WTC11 (cell line): ENCODE data around the gene HECTD3. TPM values are rescaled to one million over a fixed set of nuclear protein-coding genes. Genes with fewer than 3 reads are reported as not detected.
A peak's percentile ranks its signal among the peaks of the same experiment; 100 is the strongest.

Experiments
- ATAC-seq: fragments of 200-7000 bp; cut with Tn5 transposase; 2 replicates; pipeline ENCODE4 v1.10.0; 2021; ENCODE audit warnings: mild to moderate bottlenecking, moderate library complexity
- CTCF ChIA-PET: fragments of 300-600 bp; sonication (Branson Sonifier 250); formaldehyde crosslinking; loops from one replicate; lab custom pipeline; 2021; ENCODE audit warnings: antibody characterized with exemption; lab: Charles Lee
- POLR2A ChIA-PET: fragments of 350-600 bp; sonication (Branson Sonifier 250); formaldehyde crosslinking; loops from one replicate; lab custom pipeline; 2021; ENCODE audit warnings: antibody characterized with exemption; lab: Charles Lee
- DNase-seq: peaks from one replicate; pipeline ENCODE4 v3.0.0; 2021; ENCODE audit warnings: low spot score
- H3K27ac Mint-ChIP-seq: 2 replicates; pipeline ENCODE4 v1.8.0; 2021; ENCODE audit warnings: mixed read lengths
- H3K27me3 Mint-ChIP-seq: 2 replicates; pipeline ENCODE4 v1.8.0; 2021; ENCODE audit warnings: low read depth, mild to moderate bottlenecking, moderate library complexity, mixed read lengths
- H3K36me3 Mint-ChIP-seq: 2 replicates; pipeline ENCODE4 v1.8.0; 2021; ENCODE audit warnings: mixed read lengths
- H3K4me1 Mint-ChIP-seq: 2 replicates; pipeline ENCODE4 v1.8.0; 2022; ENCODE audit warnings: mixed read lengths
- H3K4me3 Mint-ChIP-seq: 2 replicates; pipeline ENCODE4 v1.8.0; 2021; ENCODE audit warnings: mild to moderate bottlenecking, moderate library complexity, mixed read lengths
- H3K9me3 Mint-ChIP-seq: 2 replicates; pipeline ENCODE4 v1.8.0; 2021; ENCODE audit warnings: mixed read lengths
- ATF2 ChIP-seq: sonication (generic); formaldehyde crosslinking; IDR thresholded peaks from 2 replicates; pipeline ENCODE4 v1.8.1; 2022; ENCODE audit warnings: low read depth, missing genetic modification reagents, borderline replicate concordance
- CDX4 ChIP-seq: fragments of 250-450 bp; sonication (Bioruptor Pico); IDR thresholded peaks from 2 replicates; pipeline ENCODE4 v1.9.0; 2021; ENCODE audit warnings: moderate library complexity, mild to moderate bottlenecking, inconsistent platforms, borderline replicate concordance
- CREM ChIP-seq: sonication (generic); formaldehyde crosslinking; IDR thresholded peaks from 2 replicates; pipeline ENCODE4 v1.8.1; 2022; ENCODE audit warnings: mild to moderate bottlenecking, missing genetic modification reagents, moderate library complexity
- CTCF ChIP-seq: fragments of 200-600 bp; IDR thresholded peaks from 2 replicates; pipeline ENCODE4 v1.8.0; 2022; ENCODE audit warnings: antibody characterized with exemption
- ELF4 ChIP-seq: sonication (generic); formaldehyde crosslinking; IDR thresholded peaks from 2 replicates; pipeline ENCODE4 v1.8.1; 2022; ENCODE audit warnings: low read depth, mild to moderate bottlenecking, moderate library complexity, missing genetic modification reagents
- HMGXB4 ChIP-seq: sonication (generic); formaldehyde crosslinking; IDR thresholded peaks from 2 replicates; pipeline ENCODE4 v1.8.1; 2023; ENCODE audit warnings: mild to moderate bottlenecking, moderate library complexity, missing genetic modification reagents
- JAZF1 ChIP-seq: fragments of 250-450 bp; sonication (Bioruptor Pico); IDR thresholded peaks from 2 replicates; pipeline ENCODE4 v1.9.0; 2021; ENCODE audit warnings: moderate library complexity, mild to moderate bottlenecking, inconsistent platforms
- MXD4 ChIP-seq: fragments of 250-450 bp; sonication (Bioruptor Pico); IDR thresholded peaks from 2 replicates; pipeline ENCODE4 v1.8.0; 2021; ENCODE audit warnings: mild to moderate bottlenecking, moderate library complexity, borderline replicate concordance
- MYBL2 ChIP-seq: sonication (generic); formaldehyde crosslinking; IDR thresholded peaks from 2 replicates; pipeline ENCODE4 v1.8.1; 2023; ENCODE audit warnings: mild to moderate bottlenecking, moderate library complexity, missing genetic modification reagents
- NFATC4 ChIP-seq: fragments of 250-450 bp; sonication (Bioruptor Pico); IDR thresholded peaks from 2 replicates; pipeline ENCODE4 v1.9.0; 2021; ENCODE audit warnings: mild to moderate bottlenecking
- NFE2L1 ChIP-seq: sonication (generic); formaldehyde crosslinking; IDR thresholded peaks from 2 replicates; pipeline ENCODE4 v1.8.1; 2023; ENCODE audit warnings: missing genetic modification reagents
- NFYB ChIP-seq: sonication (generic); formaldehyde crosslinking; conservative IDR thresholded peaks from 2 replicates; pipeline ENCODE4 v1.8.0; 2022; ENCODE audit warnings: low read depth, missing genetic modification reagents
- NR2C2 ChIP-seq: sonication (generic); formaldehyde crosslinking; IDR thresholded peaks from 2 replicates; pipeline ENCODE4 v1.8.0; 2022; ENCODE audit warnings: mild to moderate bottlenecking, missing genetic modification reagents
- OVOL2 ChIP-seq: fragments of 250-450 bp; sonication (Bioruptor Pico); IDR thresholded peaks from 2 replicates; pipeline ENCODE4 v1.9.0; 2021; ENCODE audit warnings: mild to moderate bottlenecking, borderline replicate concordance
- PRRX2 ChIP-seq: fragments of 250-450 bp; sonication (Bioruptor Pico); IDR thresholded peaks from 2 replicates; pipeline ENCODE4 v1.8.0; 2021; ENCODE audit warnings: mild to moderate bottlenecking
- SMAD4 ChIP-seq: sonication (generic); formaldehyde crosslinking; IDR thresholded peaks from 2 replicates; pipeline ENCODE4 v1.8.0; 2022; ENCODE audit warnings: mild to moderate bottlenecking, missing genetic modification reagents
- TEAD1 ChIP-seq: sonication (generic); formaldehyde crosslinking; IDR thresholded peaks from 2 replicates; pipeline ENCODE4 v1.8.0; 2022; ENCODE audit warnings: mild to moderate bottlenecking, missing genetic modification reagents
- TEAD4 ChIP-seq: sonication (generic); formaldehyde crosslinking; IDR thresholded peaks from 2 replicates; pipeline ENCODE4 v1.8.0; 2022; ENCODE audit warnings: mild to moderate bottlenecking, missing genetic modification reagents
- TP53 ChIP-seq: sonication (generic); formaldehyde crosslinking; IDR thresholded peaks from 2 replicates; pipeline ENCODE4 v1.8.1; 2023; ENCODE audit warnings: mild to moderate bottlenecking, missing genetic modification reagents
- ZMAT4 ChIP-seq: fragments of 250-450 bp; sonication (Bioruptor Pico); IDR thresholded peaks from 2 replicates; pipeline ENCODE4 v1.9.0; 2021; ENCODE audit warnings: mild to moderate bottlenecking
- ZNF219 ChIP-seq: sonication (generic); formaldehyde crosslinking; IDR thresholded peaks from 2 replicates; pipeline ENCODE4 v1.8.0; 2023; ENCODE audit warnings: missing genetic modification reagents, mild to moderate bottlenecking, borderline replicate concordance
- ZNF396 ChIP-seq: fragments of 250-450 bp; sonication (Bioruptor Pico); IDR thresholded peaks from 2 replicates; pipeline ENCODE4 v1.8.0; 2021; ENCODE audit warnings: mild to moderate bottlenecking, moderate library complexity, borderline replicate concordance
- ZNF416 ChIP-seq: fragments of 250-450 bp; sonication (Bioruptor Pico); IDR thresholded peaks from 2 replicates; pipeline ENCODE4 v1.9.0; 2021; ENCODE audit warnings: mild to moderate bottlenecking, inconsistent platforms
- total RNA-seq: library from RNA; stranded (reverse); gene quantifications from 3 replicates; pipeline ENCODE4 v1.2.3, GENCODE V29; 2021

The HECTD3 gene
- total RNA-seq, 1 experiment from 2014 or later: 39.5 TPM

GRCh38 chr1:45009296-45009865 is 1.7 kb downstream of the HECTD3 start:
- Mint-ChIP-seq H3K9me3 (no peaks in the 10 kb centered on the region), H3K36me3 (peaks cover 13% of the 10 kb centered on the region), H3K4me3 (peak overlapping the region; percentile 79), H3K4me1 (peaks cover 20% of the 10 kb centered on the region), H3K27me3 (peaks cover 5% of the 10 kb centered on the region; the same call in 1 of the 2 replicates), H3K27ac (no peak overlapping the region)
- ChIA-PET POLR2A (no interaction called here), CTCF (interaction anchor here (3.6 to 13.0 kb wide), 2 partner anchors 23 to 293 kb away, joined by 18 to 317 read pairs; partner anchors contain the start of gene EIF2B3)
- ATAC-seq (no peak), DNase-seq (no peak)
- TF ChIP-seq JAZF1 (CRISPR knock-in tag) (no peak), ZMAT4 (CRISPR knock-in tag) (no peak), MYBL2 (CRISPR knock-in tag) (no peak), TP53 (CRISPR knock-in tag) (no peak), NR2C2 (CRISPR knock-in tag) (no peak), CTCF (no peak), ELF4 (CRISPR knock-in tag) (no peak), PRRX2 (no peak), ATF2 (CRISPR knock-in tag) (no peak), NFYB (CRISPR knock-in tag) (no peak), NFE2L1 (CRISPR knock-in tag) (no peak), TEAD4 (CRISPR knock-in tag) (no peak), ZNF219 (CRISPR knock-in tag) (no peak), MXD4 (CRISPR knock-in tag) (no peak), HMGXB4 (CRISPR knock-in tag) (no peak), NFATC4 (CRISPR knock-in tag) (no peak), TEAD1 (CRISPR knock-in tag) (no peak), SMAD4 (no peak), CDX4 (CRISPR knock-in tag) (no peak), ZNF416 (CRISPR knock-in tag) (no peak)

GRCh38 chr1:45008516-45008915 is 2.6 kb downstream of the HECTD3 start:
- H3K27ac Mint-ChIP-seq: no peak overlapping the region
- no peak for ATAC-seq
- H3K27me3 Mint-ChIP-seq: peaks cover 5% of the 10 kb centered on the region; the same call in 1 of the 2 replicates
- TF ChIP-seq CREM (CRISPR knock-in tag): no peak
- no peak for TF ChIP-seq ZNF396
- no peak for TF ChIP-seq OVOL2 (CRISPR knock-in tag)
- no peak for TF ChIP-seq NFE2L1 (CRISPR knock-in tag)
- H3K4me1 Mint-ChIP-seq: peaks cover 18% of the 10 kb centered on the region
- CTCF ChIA-PET: no interaction called here
- no peaks in the 10 kb centered on the region for H3K9me3 Mint-ChIP-seq
- POLR2A ChIA-PET: no interaction called here
- DNase-seq: no peak
- H3K4me3 Mint-ChIP-seq: no peak overlapping the region
- peaks cover 14% of the 10 kb centered on the region for H3K36me3 Mint-ChIP-seq
